ENCODE data around the gene AKAIN1. TPM values are rescaled to one million over a fixed set of nuclear protein-coding genes. Genes with fewer than 3 reads are reported as not detected.

Gene AKAIN1
- total and polyA plus RNA-seq, 2 of the 4 experiments (the other 2 are of a cell fraction): not detected

- H4K20me1 ChIP-seq (ENCODE audit: insufficient read depth, low read length): no peaks in the 10 kb centered on the region
- no peak overlapping the region for H3K14ac ChIP-seq (replicated peaks; ENCODE audit: low read depth, low read length)
- CTCF ChIA-PET: no interaction called here
- H3K18ac ChIP-seq (ENCODE audit: low read depth, low read length): no peak overlapping the region
- no peak overlapping the region for H4K8ac ChIP-seq (ENCODE audit: low read depth in 2 of 2, low read length in 2 of 2)
- H2AK5ac ChIP-seq (ENCODE audit: low read depth, low read length): no peak overlapping the region
- no peak overlapping the region for H4K5ac ChIP-seq (ENCODE audit: low read depth, low read length)
- no peaks in the 10 kb centered on the region for H3K79me1 ChIP-seq (ENCODE audit: low read depth in 1 of 2, low read length in 2 of 2)
- no peak overlapping the region for H3K4me3 ChIP-seq (ENCODE audit: insufficient read depth, low read depth, low read length)
- in situ Hi-C loops (cut with MboI; ENCODE audit: low sequenced_read_pairs): loop anchor here (25.0 kb wide), 1 partner anchor 107 kb away; no protein-coding TSS in a partner anchor
- no peak overlapping the region for H2BK15ac ChIP-seq (ENCODE audit: low read depth, low read length)
- no peak overlapping the region for H2BK5ac ChIP-seq (ENCODE audit: low read depth, low read length, poor library complexity, severe bottlenecking)
- H3K9ac ChIP-seq (ENCODE audit: low read depth, low read length): no peak overlapping the region
- POLR2A ChIA-PET (ENCODE audit: unreplicated experiment): no interaction called here
- no peak overlapping the region for H3K4me2 ChIP-seq (ENCODE audit: low read depth, low read length)
- no peak for ATAC-seq (ENCODE audit: low read depth)
- intact Hi-C loops (cut with micrococcal nuclease): no loop called here
- H3K23ac ChIP-seq (ENCODE audit: low read depth, low read length): no peak overlapping the region
- H3K56ac ChIP-seq (ENCODE audit: extremely low read depth, insufficient read depth, low read length): no peak overlapping the region
- no peak overlapping the region for H2BK120ac ChIP-seq (ENCODE audit: low read depth, low read length)
- TF ChIP-seq RCOR1 (IDR thresholded peaks at IDR 0.05; ENCODE audit: insufficient replicate concordance, low read length) (no peak), RAD21 (IDR thresholded peaks at IDR 0.05; ENCODE audit: low read length) (no peak), USF2 (IDR thresholded peaks at IDR 0.05; ENCODE audit: low read depth, low read length) (no peak), MXI1 (IDR thresholded peaks at IDR 0.05; ENCODE audit: borderline replicate concordance, low read depth, low read length) (no peak), MAFK (IDR thresholded peaks at IDR 0.05; ENCODE audit: low read depth, low read length) (no peak), ELK1 (IDR thresholded peaks at IDR 0.05; ENCODE audit: borderline replicate concordance, low read depth, low read length) (no peak), BHLHE40 (IDR thresholded peaks at IDR 0.05; ENCODE audit: low read depth, low read length) (no peak), FOS (IDR thresholded peaks at IDR 0.05; ENCODE audit: low read depth, low read length) (no peak), CHD1 (IDR thresholded peaks at IDR 0.05; ENCODE audit: low read depth, low read length) (no peak)
- no peak overlapping the region for H2BK20ac ChIP-seq (ENCODE audit: low read depth, low read length)
- H2AFZ ChIP-seq (replicated peaks; ENCODE audit: low read length, poor library complexity): no peak overlapping the region
- dilution Hi-C loops (cut with HindIII; ENCODE audit: low sequenced_read_pairs, unreplicated experiment): no loop called here
- H3K9me1 ChIP-seq (ENCODE audit: insufficient read depth, low read length): no peaks in the 10 kb centered on the region
- no peaks in the 10 kb centered on the region for H3K27me3 ChIP-seq (ENCODE audit: control insufficient read depth, insufficient read depth, low read length)
- H4K91ac ChIP-seq (ENCODE audit: insufficient read depth, low read depth, low read length): no peak overlapping the region
- no peaks in the 10 kb centered on the region for H3K36me3 ChIP-seq (ENCODE audit: control insufficient read depth, insufficient read depth, low read length)
- H3K9me3 ChIP-seq (ENCODE audit: control insufficient read depth, insufficient read depth, low read length): peaks cover 8% of the 10 kb centered on the region
- WGBS, 2 experiments (ENCODE audit: extremely low coverage in 2 of 2, insufficient read length in 1 of 2): no CpG with 5 or more reads among the region's 2 CpGs
- BruUV-seq (replicated peaks): no TSS peak
- no peak overlapping the region for H3K4ac ChIP-seq (ENCODE audit: low read depth, low read length)
- H3K4me1 ChIP-seq (ENCODE audit: control insufficient read depth, insufficient read depth, low read length): no peaks in the 10 kb centered on the region
- no peak overlapping the region for H2AK9ac ChIP-seq (replicated peaks; ENCODE audit: low read depth, low read length, poor library complexity)
- H3K27ac ChIP-seq (ENCODE audit: insufficient read depth, low read length): no peak overlapping the region
- no peak for DNase-seq
These were observed 103.2 kb downstream of the AKAIN1 start for GRCh38 chr18:5093902-5094301.

Data from IMR-90 (cell line).